ENCODE measurements around the gene LMTK2.

LMTK2 gene

GRCh38 chr7:98251601-98252424 is 145.2 kb downstream of the LMTK2 start, which contains the start of gene TECPR1:
TECPR1 (minus strand) TSS chr7:98252232; CDS start chr7:98246146, 6,086 bp downstream.
- peak; percentile 83 for TF ChIP-seq FOXP2 (optimal IDR thresholded peaks at IDR 0.05; ENCODE audit: borderline replicate concordance, extremely low read depth, extremely low read length, insufficient read depth)
- no peak for TF ChIP-seq SIN3A (IDR thresholded peaks at IDR 0.05; ENCODE audit: borderline replicate concordance, insufficient read depth, low read length)
- peak; percentile 62; the same call in 1 of the 2 replicates for TF ChIP-seq POLR2AphosphoS5 (IDR thresholded peaks at IDR 0.05; ENCODE audit: low read depth, low read length)
- TF ChIP-seq TAF1 (IDR thresholded peaks at IDR 0.05; ENCODE audit: borderline replicate concordance, insufficient read depth, low read length) = no peak
- TF ChIP-seq REST (IDR thresholded peaks at IDR 0.05; ENCODE audit: insufficient read depth in 1 of 2, low read depth in 2 of 2, low read length in 2 of 2) = no peak

- TF ChIP-seq REST (IDR thresholded peaks at IDR 0.05; ENCODE audit: insufficient read depth in 1 of 2, low read depth in 2 of 2, low read length in 2 of 2) (no peak), TAF1 (IDR thresholded peaks at IDR 0.05; ENCODE audit: borderline replicate concordance, insufficient read depth, low read length) (no peak), SIN3A (IDR thresholded peaks at IDR 0.05; ENCODE audit: borderline replicate concordance, insufficient read depth, low read length) (no peak), POLR2AphosphoS5 (IDR thresholded peaks at IDR 0.05; ENCODE audit: low read depth, low read length) (no peak; the same call in 1 of the 2 replicates), FOXP2 (optimal IDR thresholded peaks at IDR 0.05; ENCODE audit: borderline replicate concordance, extremely low read depth, extremely low read length, insufficient read depth) (no peak)
Observed at GRCh38 chr7:98252425-98253054, 145.9 kb downstream of the LMTK2 start.

GRCh38 chr7:98254516-98254915 is 147.9 kb downstream of the LMTK2 start:
- no peak for TF ChIP-seq TAF1 (IDR thresholded peaks at IDR 0.05; ENCODE audit: borderline replicate concordance, insufficient read depth, low read length)
- TF ChIP-seq SIN3A (IDR thresholded peaks at IDR 0.05; ENCODE audit: borderline replicate concordance, insufficient read depth, low read length) = no peak
- no peak for TF ChIP-seq REST (IDR thresholded peaks at IDR 0.05; ENCODE audit: insufficient read depth in 1 of 2, low read depth in 2 of 2, low read length in 2 of 2)
- TF ChIP-seq POLR2AphosphoS5 (IDR thresholded peaks at IDR 0.05; ENCODE audit: low read depth, low read length) = no peak
- TF ChIP-seq FOXP2 (optimal IDR thresholded peaks at IDR 0.05; ENCODE audit: borderline replicate concordance, extremely low read depth, extremely low read length, insufficient read depth) = no peak

GRCh38 chr7:98254951-98255610 is 148.4 kb downstream of the LMTK2 start:
- TF ChIP-seq FOXP2 (optimal IDR thresholded peaks at IDR 0.05; ENCODE audit: borderline replicate concordance, extremely low read depth, extremely low read length, insufficient read depth) (no peak), TAF1 (IDR thresholded peaks at IDR 0.05; ENCODE audit: borderline replicate concordance, insufficient read depth, low read length) (no peak), POLR2AphosphoS5 (IDR thresholded peaks at IDR 0.05; ENCODE audit: low read depth, low read length) (no peak), REST (IDR thresholded peaks at IDR 0.05; ENCODE audit: insufficient read depth in 1 of 2, low read depth in 2 of 2, low read length in 2 of 2) (no peak), SIN3A (IDR thresholded peaks at IDR 0.05; ENCODE audit: borderline replicate concordance, insufficient read depth, low read length) (no peak)
